NCI-H226 (cell line): ENCODE data around the gene HHIP.

Experiments
- DNase-seq: peaks from one replicate; pipeline ENCODE4 v3.0.0-alpha.2; 2015

Gene HHIP, protein sequence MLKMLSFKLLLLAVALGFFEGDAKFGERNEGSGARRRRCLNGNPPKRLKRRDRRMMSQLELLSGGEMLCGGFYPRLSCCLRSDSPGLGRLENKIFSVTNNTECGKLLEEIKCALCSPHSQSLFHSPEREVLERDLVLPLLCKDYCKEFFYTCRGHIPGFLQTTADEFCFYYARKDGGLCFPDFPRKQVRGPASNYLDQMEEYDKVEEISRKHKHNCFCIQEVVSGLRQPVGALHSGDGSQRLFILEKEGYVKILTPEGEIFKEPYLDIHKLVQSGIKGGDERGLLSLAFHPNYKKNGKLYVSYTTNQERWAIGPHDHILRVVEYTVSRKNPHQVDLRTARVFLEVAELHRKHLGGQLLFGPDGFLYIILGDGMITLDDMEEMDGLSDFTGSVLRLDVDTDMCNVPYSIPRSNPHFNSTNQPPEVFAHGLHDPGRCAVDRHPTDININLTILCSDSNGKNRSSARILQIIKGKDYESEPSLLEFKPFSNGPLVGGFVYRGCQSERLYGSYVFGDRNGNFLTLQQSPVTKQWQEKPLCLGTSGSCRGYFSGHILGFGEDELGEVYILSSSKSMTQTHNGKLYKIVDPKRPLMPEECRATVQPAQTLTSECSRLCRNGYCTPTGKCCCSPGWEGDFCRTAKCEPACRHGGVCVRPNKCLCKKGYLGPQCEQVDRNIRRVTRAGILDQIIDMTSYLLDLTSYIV

DNA sequence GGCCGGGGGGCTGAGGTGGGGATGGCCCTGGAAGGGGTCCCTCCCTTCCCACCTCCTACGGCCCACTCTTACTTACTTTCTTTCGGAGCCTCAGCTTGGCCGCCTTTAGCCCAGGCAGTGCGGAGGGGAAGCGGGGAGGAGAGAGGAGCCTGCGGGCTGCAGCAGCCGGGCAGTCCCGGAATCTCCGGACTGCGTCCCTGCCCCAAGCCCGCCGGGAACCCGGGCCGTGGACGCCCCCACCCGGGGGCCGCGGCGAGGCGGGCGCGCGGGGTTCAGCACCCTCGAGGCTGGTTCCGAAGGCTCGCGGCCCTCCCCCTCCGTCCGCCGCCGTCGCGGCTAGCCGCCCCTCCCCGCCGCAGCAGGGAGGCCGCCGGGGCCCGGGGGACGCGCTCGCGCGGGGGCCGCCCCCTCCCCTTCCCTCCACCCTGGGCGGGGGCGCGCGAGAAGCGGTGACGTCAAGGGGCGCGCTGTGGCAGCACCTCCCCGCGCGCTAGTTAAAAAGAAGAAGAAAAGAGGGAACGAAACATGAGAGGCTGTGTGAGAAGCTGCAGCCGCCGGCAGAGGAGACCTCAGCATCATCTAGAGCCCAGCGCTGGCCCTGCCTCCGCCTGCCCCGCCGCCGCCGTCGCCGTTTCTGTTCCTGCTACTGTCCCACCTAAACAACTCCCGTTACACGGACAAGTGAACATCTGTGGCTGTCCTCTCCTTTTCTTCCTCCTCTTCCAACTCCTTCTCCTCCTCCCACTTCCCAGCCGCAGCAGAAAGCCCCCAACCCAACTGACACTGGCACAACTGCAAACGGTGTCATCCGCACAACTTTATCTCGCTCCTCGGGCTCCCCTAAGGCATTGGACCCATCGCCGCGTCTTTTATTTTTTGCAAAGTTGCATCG, at the start of gene HHIP:
TSS of gene HHIP (plus strand) at position 526 of the 892 bp plus-strand sequence. CDS start 520 bp downstream, outside the sequence.
- DNase-seq: no peak

DNA sequence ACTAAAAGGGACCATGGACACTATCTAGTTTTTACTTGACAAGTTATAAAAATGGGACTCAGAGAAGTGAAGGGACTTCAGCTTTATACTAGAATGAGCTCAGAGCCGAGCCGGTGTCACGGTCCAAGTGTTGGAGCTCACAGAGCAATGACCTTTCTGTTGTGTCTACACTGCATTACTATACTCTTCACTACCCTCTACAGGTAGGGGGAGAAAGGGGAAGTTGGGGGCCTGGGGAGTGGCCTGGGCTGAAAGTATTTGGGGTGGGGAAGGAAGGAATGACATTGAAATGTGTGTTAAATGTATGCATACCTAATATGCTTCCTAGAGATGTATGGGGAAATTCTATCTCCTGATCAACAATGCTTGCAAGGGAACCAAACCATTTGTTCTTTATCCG, 48.8 kb upstream of the HHIP start:
- no peak for DNase-seq

DNA sequence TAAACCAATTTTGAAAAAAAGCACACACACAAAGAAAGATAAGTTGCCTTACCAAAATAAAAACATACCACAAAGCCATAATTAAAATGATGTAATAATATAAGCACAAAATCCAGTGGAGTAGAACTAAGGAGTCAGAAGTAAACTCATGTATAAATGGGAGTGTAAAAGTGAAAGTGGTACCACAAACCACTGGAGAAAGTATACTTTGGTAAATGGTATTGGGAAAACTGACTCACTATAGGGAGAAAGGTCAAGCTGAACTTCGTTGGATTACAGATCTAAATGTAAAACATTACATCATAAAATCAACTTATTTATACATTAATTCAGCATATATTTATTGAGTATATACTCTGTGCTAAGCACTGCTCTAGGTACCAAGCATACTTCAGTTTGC, 46.3 kb upstream of the HHIP start:
- DNase-seq: no peak

- peak; percentile 9 for DNase-seq
Observed at GRCh38 chr4:144611850-144612249, 34.1 kb upstream of the HHIP start.

- peak; percentile 5 for DNase-seq
Observed at GRCh38 chr4:144614850-144615585, 30.9 kb upstream of the HHIP start.

DNA sequence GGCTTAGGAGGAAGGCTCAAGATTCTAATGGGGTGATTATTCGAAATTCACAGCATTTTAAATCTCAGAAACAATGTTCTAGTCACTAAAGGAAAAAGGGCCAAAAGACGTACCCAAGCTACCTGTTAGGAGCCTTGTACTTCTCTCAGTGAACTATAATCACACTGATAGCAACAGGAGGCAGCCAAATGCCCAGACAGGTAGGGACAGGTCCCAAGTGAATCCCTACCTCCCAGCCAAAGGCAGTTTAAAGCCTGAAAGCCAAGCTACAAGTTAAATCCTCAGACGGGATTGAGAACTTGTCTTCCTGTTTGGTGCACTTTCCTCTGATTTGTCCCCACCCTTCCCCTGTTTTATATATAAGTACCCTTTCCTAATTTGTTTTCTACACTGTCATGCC, 24.3 kb upstream of the HHIP start:
- no peak for DNase-seq

DNA sequence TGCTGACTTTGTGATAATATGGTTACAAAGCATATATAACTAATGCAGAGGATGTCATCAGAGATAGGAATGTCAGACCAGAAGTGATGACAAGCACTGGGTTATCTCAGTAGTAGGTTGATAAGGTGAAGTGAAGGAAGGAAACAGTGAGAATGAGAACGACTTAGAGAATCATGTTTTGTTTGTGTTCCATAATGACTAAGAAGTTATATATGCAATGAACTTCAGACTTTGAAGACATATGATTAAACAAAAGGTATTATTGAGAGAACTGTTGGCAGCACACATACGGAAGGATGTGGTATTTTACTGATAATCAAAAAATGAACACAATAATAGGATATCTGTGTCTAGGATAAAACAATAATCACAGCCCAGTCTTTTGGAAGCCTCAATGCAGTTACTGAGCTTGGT, 18.3 kb upstream of the HHIP start:
- DNase-seq: peak; percentile 77

DNA sequence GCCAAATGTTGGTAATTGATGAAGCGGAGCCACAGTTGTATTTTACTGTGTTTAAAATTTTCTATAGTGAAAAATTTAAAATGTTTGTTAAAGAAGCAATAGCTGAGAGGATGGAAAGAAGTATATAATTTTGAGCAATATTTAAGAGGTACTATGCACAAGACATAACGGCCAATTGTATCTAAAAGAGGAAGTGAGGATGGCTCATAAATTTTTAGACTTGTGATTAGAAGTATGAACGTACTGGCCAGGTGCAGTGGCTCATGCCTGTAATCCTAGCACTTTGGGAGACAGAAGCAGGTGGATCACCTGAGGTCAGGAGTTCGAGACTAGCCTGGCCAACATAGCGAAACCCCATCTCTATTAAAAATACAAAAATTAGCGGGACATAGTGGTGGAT, 12.7 kb upstream of the HHIP start:
- DNase-seq: no peak

DNA sequence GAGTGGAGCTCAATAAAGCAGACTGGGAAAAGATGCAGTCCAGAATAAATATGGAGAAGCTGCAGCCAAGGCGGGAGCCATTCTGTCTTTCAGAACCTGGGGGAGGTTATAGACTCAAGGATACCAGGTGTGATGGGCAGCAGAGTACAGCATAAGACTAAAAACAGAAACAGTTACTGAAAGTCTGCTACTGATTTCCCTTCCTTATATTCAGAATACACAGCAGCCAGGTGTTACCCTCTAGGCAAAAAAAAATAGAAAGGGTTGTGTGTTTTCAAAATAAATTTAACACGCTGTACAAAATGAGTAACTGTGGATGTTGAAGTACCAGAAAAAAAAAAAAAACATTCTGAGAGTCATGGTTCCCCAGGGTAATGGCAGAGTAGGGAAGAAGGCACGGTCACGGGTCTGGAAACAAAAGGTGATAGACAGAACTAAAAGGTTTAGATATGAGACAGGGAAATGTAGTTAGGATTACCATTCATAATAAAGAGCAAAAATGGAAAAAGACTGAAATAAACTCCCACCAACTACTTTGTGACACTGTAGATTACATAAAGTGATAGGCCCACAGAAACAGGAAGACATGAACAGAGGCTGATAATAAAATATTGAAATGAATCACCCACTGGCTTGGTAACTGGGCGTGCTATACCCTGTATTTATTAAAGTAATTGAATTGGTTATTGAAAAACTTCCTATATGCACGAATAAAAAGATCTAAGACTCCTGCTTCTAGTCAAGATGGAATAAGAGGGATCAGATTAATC, 10.8 kb upstream of the HHIP start:
- DNase-seq: no peak

DNA sequence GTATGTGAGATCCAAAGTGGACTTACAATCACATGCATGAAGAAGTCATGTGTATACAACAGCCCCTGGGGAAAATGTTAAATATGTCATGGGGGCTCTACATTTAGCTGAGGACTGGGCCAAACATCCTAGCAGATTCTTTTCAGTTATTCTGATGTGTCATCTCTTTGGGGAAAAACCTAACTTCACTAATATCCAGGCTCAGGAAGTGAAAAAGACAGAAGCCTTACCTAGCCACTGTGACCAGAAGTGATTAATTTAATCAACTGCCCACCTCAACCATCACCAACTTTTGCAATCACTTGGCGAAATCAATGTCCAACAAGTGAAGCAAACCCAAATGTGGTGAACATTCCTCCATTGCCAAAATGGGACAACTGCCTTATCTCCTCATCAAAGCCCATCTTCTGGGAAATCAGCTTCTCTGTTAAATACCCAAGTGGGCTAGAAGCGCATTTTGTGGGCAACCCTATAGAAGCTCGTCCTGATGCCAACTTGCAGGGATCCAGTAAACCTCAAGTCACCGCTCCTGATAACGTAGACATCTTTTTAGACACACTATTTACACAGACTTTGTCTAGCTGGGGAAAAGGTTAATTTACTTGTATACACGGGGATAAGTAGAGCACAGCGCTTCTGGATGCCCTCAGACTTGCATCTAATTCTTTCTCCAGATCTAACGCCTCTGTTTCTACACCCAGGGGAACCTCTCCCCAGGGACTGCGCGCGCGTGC, 1.4 kb upstream of the HHIP start:
- no peak for DNase-seq

GRCh38 chr4:144645102-144645630, 790 bp upstream of the HHIP start:
- no peak for DNase-seq

DNA sequence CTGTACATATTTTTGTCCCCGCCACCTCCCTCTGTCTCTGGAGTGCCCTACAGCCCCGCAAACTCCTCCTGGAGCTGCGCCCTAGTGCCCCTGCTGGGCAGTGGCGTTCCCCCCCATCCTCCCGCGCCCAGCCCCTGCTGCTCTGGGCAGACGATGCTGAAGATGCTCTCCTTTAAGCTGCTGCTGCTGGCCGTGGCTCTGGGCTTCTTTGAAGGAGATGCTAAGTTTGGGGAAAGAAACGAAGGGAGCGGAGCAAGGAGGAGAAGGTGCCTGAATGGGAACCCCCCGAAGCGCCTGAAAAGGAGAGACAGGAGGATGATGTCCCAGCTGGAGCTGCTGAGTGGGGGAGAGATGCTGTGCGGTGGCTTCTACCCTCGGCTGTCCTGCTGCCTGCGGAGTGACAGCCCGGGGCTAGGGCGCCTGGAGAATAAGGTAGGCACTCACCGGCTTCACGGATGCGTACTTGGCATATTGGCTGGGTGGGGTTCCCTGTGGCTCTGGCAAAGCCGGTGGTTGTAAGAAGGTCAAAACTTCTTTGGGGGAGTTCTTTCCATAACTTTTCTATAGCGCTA, 653 bp downstream of the HHIP start:
- DNase-seq: no peak

- DNase-seq: no peak
Observed at GRCh38 chr4:144647095-144647561, 1.2 kb downstream of the HHIP start.

GRCh38 chr4:144647590-144647989, 1.6 kb downstream of the HHIP start:
- no peak for DNase-seq

DNA sequence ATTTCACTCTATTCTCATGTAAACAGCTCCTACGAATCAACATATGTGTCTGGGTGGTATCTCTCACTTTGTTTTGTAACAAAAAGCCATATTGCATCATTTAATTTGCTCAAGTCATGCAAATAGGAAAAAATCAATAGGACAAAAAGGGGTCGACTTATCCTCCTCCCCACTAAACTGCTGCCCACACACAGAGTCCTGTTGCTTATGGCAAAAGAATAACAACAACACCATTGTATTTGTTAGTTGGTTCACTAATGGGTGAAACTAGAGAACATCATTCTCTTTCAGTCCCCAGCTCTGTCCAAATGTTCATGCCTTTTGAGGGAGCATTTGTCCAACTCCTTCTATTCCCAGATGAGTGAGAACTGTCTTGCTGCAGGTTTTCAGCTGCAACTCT, 2.1 kb downstream of the HHIP start:
- DNase-seq: no peak

DNA sequence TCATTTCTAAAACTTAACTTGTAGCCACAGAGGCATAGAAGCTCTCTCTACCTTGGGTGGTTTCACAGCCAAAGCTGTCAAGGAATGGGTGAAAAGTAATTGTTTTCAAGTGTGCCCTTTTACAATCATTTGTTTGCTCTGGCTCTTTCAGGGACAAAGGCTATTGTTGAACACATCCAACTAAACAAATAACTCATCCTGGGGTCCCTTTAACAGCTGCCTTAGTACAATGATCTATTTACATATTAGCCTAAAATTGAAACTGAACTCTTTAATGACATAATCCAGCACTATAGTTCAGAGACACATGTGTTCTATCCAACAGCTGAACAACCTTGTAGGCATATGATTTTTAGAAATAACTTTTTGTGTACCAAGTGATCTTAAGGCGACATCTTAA, 3.7 kb downstream of the HHIP start:
- DNase-seq: no peak

GRCh38 chr4:144650311-144651005, 4.5 kb downstream of the HHIP start:
- DNase-seq: no peak

DNA sequence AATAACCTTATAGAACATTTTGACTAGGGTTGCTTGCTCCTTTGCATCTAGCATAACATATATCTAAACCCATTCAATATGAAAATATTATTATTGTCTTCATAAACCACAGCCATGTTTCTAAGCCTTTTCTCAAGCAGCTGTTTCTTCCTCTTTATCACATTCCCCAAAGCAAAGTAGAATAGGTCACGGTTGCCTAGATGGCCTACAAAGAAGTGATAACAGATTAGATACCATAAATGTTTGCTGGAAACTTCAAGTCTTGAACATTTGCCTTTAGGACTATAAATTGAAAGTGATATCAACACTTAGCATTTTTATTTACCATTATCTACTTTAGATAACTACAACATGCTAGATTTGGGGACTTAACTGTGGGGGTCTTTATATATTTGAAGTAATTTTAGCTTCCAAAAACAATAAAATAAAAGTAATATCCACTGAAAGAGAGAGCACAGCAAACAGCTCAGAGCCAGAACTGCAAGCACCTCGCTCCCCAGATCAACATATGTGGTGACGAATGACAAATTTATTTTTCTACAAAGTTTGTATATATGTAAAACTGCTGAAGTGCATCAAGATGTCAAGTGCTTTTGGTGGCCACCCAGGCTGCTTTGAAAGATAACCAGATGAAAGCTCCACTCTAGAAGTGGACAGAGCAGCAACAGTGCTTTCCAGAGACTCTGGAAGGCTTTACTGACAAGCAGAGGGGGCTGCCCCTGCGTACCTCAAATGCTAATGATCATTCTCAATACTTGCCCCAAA, 8.0 kb downstream of the HHIP start:
- DNase-seq: no peak

GRCh38 chr4:144655491-144655890, 9.5 kb downstream of the HHIP start:
- DNase-seq: peak; percentile 2
